HCT116 (cell line): ENCODE measurements around the gene APOBEC3A. TPM values are rescaled to one million over a fixed set of nuclear protein-coding genes. Genes with fewer than 3 reads are reported as not detected.

Source experiments
- ATAC-seq: fragments of 200-7000 bp; cut with Tn5 transposase; 2 replicates; pipeline ENCODE4 v1.9.1; 2020; ENCODE audit warnings: mild to moderate bottlenecking, moderate library complexity
- BruUV-seq: library from RNA; stranded (reverse); fragments of 400-500 nt; replicated peaks from 2 replicates; lab custom pipeline; 2021; lab: Mats Ljungman, UMichigan
- CTCF ChIA-PET: fragments of 300-600 bp; sonication (Branson Sonifier 250); formaldehyde crosslinking; loops from one replicate; lab custom pipeline; 2021; ENCODE audit warnings: antibody characterized with exemption; lab: Charles Lee
- POLR2A ChIA-PET: fragments of 300-600, 350-600 bp; sonication (Branson Sonifier 250); formaldehyde crosslinking; loops from one replicate; lab custom pipeline; 2021; ENCODE audit warnings: antibody characterized with exemption; lab: Charles Lee
- RAD21 ChIA-PET, 2 experiments: fragments of 300-600 bp; sonication (Branson Sonifier 250); formaldehyde crosslinking; loops; one replicate each; lab custom pipeline; 2023; ENCODE audit warnings: low total read pairs in 2 of 2; ENCODE audit not compliant: uncharacterized antibody in 2 of 2, unreplicated experiment in 2 of 2, low non-redundant PET in 1 of 2; lab: Charles Lee
- DNase-seq: peaks from one replicate; pipeline ENCODE4 v3.0.0-alpha.2; 2010; ENCODE audit warnings: low read depth, low spot score
- H2AFZ ChIP-seq: fragments of 200-600 bp; shearing (Covaris generic), sonication (generic); 2 replicates; pipeline ENCODE4 v1.6.1; 2017; ENCODE audit warnings: low read depth, mixed run types, mixed read lengths, antibody characterized with exemption, low read length; ENCODE audit not compliant: poor library complexity, severe bottlenecking
- H3K27ac ChIP-seq: 2 replicates; pipeline ENCODE4 v1.5.1; 2012; ENCODE audit warnings: low read depth, low read length
- H3K27me3 ChIP-seq: fragments of 200-600 bp; sonication (generic); 2 replicates; pipeline ENCODE4 v1.6.1; 2016; ENCODE audit warnings: mixed run types, low read length, mixed read lengths; ENCODE audit not compliant: insufficient read depth
- H3K36me3 ChIP-seq, 2 experiments: fragments of 200-500 bp in 1 of 2; fragments of 200-600 bp in 1 of 2; sonication (Bioruptor generic) in 1 of 2; sonication (generic) in 1 of 2; 2 replicates each; pipeline versions ENCODE4 v1.5.1 to v1.6.1; 2014 to 2016; ENCODE audit warnings: low read length in 2 of 2, inconsistent platforms in 1 of 2, mixed read lengths in 1 of 2, mixed run types in 1 of 2; ENCODE audit not compliant: insufficient read depth in 2 of 2, control insufficient read depth in 1 of 2
- H3K4me1 ChIP-seq, 2 experiments: fragments of 200-600 bp in 1 of 2; sonication (generic) in 1 of 2; 2 replicates each; pipeline versions ENCODE4 v1.5.1 to v1.6.1; 2012 to 2017; ENCODE audit warnings: low read length in 2 of 2, inconsistent platforms in 1 of 2, mild to moderate bottlenecking in 1 of 2, mixed read lengths in 1 of 2, mixed run types in 1 of 2, moderate library complexity in 1 of 2; ENCODE audit not compliant: insufficient read depth in 2 of 2, control insufficient read depth in 1 of 2
- H3K4me2 ChIP-seq: fragments of 200-600 bp; sonication (generic); 2 replicates; pipeline ENCODE4 v1.6.1; 2017; ENCODE audit warnings: mixed run types, low read length, mixed read lengths
- H3K4me3 ChIP-seq, 2 experiments: fragments of 200-600 bp in 1 of 2; sonication (generic) in 1 of 2; replicated peaks in 1 of 2; 2 replicates each; pipeline ENCODE4 v1.5.1; 2011 to 2016; ENCODE audit warnings: low read length in 2 of 2, control low read depth in 1 of 2, low read depth in 1 of 2, mild to moderate bottlenecking in 1 of 2, mixed read lengths in 1 of 2, mixed run types in 1 of 2
- H3K79me2 ChIP-seq: fragments of 200-600 bp; sonication (generic); 2 replicates; pipeline ENCODE4 v1.6.1; 2017; ENCODE audit warnings: mild to moderate bottlenecking, mixed run types, low read length, moderate library complexity, mixed read lengths; ENCODE audit not compliant: insufficient read depth
- H3K9ac ChIP-seq: fragments of 200-600 bp; sonication (generic); 2 replicates; pipeline ENCODE4 v1.6.1; 2016; ENCODE audit warnings: low read length, mixed read lengths
- H3K9me2 ChIP-seq: fragments of 200-600 bp; sonication (generic), shearing (Covaris generic); 2 replicates; pipeline ENCODE4 v1.6.1; 2017; ENCODE audit warnings: mixed run types, mild to moderate bottlenecking, moderate library complexity; ENCODE audit not compliant: insufficient read depth
- H3K9me3 ChIP-seq, 2 experiments: fragments of 200-500 bp in 1 of 2; fragments of 200-600 bp in 1 of 2; sonication (Bioruptor generic) in 1 of 2; sonication (generic) in 1 of 2; 2 replicates each; pipeline ENCODE4 v1.6.1; 2014 to 2017; ENCODE audit warnings: low read length in 2 of 2, mixed read lengths in 2 of 2, inconsistent platforms in 1 of 2, low read depth in 1 of 2, mild to moderate bottlenecking in 1 of 2, mixed run types in 1 of 2, moderate library complexity in 1 of 2; ENCODE audit not compliant: control insufficient read depth in 1 of 2, insufficient read depth in 1 of 2
- H4K20me1 ChIP-seq: fragments of 200-600 bp; sonication (generic), shearing (Covaris generic); 2 replicates; pipeline ENCODE4 v1.6.1; 2017; ENCODE audit warnings: mixed run types, mild to moderate bottlenecking, moderate library complexity; ENCODE audit not compliant: insufficient read depth
- ATF3 ChIP-seq: IDR thresholded peaks from 2 replicates; pipeline ENCODE4 v1.6.1; 2012
- CEBPB ChIP-seq: IDR thresholded peaks from 2 replicates; pipeline ENCODE4 v1.6.1; 2012; ENCODE audit warnings: low read depth
- CTCF ChIP-seq, 3 experiments: fragments of 200-600 bp in 1 of 3; sonication (generic) in 1 of 3; IDR thresholded peaks in 2 of 3; conservative IDR thresholded peaks in 1 of 3; 2 replicates each; pipeline ENCODE4 v1.5.1; 2012 to 2017; ENCODE audit warnings: low read depth in 2 of 3, low read length in 2 of 3, antibody characterized with exemption in 1 of 3, borderline replicate concordance in 1 of 3, control low read depth in 1 of 3, mild to moderate bottlenecking in 1 of 3, mixed read lengths in 1 of 3, mixed run types in 1 of 3, moderate library complexity in 1 of 3; ENCODE audit not compliant: insufficient read depth in 1 of 3
- MAX ChIP-seq: IDR thresholded peaks from 2 replicates; pipeline ENCODE4 v1.6.1; 2012
- POLR2AphosphoS5 ChIP-seq: IDR thresholded peaks from 2 replicates; pipeline ENCODE4 v1.6.1; 2011; ENCODE audit warnings: mild to moderate bottlenecking, low read depth, low read length, moderate library complexity
- RAD21 ChIP-seq: IDR thresholded peaks from 2 replicates; pipeline ENCODE4 v1.6.1; 2012; ENCODE audit warnings: low read depth, mild to moderate bottlenecking
- SIN3A ChIP-seq: IDR thresholded peaks from 2 replicates; pipeline ENCODE4 v1.6.1; 2012; ENCODE audit warnings: low read depth
- SP1 ChIP-seq: IDR thresholded peaks from 2 replicates; pipeline ENCODE4 v1.6.1; 2012; ENCODE audit warnings: low read depth
- SRF ChIP-seq: IDR thresholded peaks from 2 replicates; pipeline ENCODE4 v1.6.1; 2012; ENCODE audit warnings: low read depth
- intact Hi-C: fragments of 100-400 bp; cut with micrococcal nuclease; formaldehyde crosslinking; loops from 2 replicates; pipeline ENCODE4 v1.10.0; 2022
- total RNA-seq: library from RNA; stranded (reverse); gene quantifications from one replicate; pipeline ENCODE4 v1.2.1, GENCODE V29; 2021; ENCODE audit not compliant: unreplicated experiment

Gene APOBEC3A
- total RNA-seq, 1 experiment from 2014 or later, result not detected

GRCh38 chr22:38972558-38972957 lies 15.1 kb downstream of the APOBEC3A start:
- intact Hi-C loops, result no loop called here
- H3K9me2 ChIP-seq, result no peaks in the 10 kb centered on the region
- RAD21 ChIA-PET, result no interaction called here
- no peak for DNase-seq
- CTCF ChIA-PET, result interaction anchor here (0.8 kb wide), 1 partner anchor 9 kb away, joined by 3 read pairs; the partner anchor contains the start of gene APOBEC3B
- no peaks in the 10 kb centered on the region for H3K4me1 ChIP-seq
- POLR2A ChIA-PET, result no interaction called here
- no peak overlapping the region for H3K4me2 ChIP-seq
- H3K27me3 ChIP-seq, result no peaks in the 10 kb centered on the region
- no peak overlapping the region for H3K9ac ChIP-seq
- H2AFZ ChIP-seq, result no peak overlapping the region
- H3K27ac ChIP-seq, result no peak overlapping the region
- H3K36me3 ChIP-seq, result no peaks in the 10 kb centered on the region
- H3K79me2 ChIP-seq, result no peaks in the 10 kb centered on the region
- no peak overlapping the region for H3K4me3 ChIP-seq
- H3K9me3 ChIP-seq, result no peaks in the 10 kb centered on the region
- TF ChIP-seq RAD21 (no peak), SRF (no peak), CTCF (IDR thresholded peaks at IDR 0.05 in 2 of 3, conservative IDR thresholded peaks at IDR 0.05 in 1 of 3; ENCODE audit: borderline replicate concordance in 1 of 3, insufficient read depth in 1 of 3, low read depth in 2 of 3, low read length in 2 of 3) (no peak), POLR2AphosphoS5 (no peak), SIN3A (no peak), ATF3 (no peak), SP1 (no peak), MAX (no peak), CEBPB (no peak)
- no TSS peak for BruUV-seq
- no peaks in the 10 kb centered on the region for H4K20me1 ChIP-seq
- no peak for ATAC-seq
